ENCODE results near the gene HSD3B7. TPM values are rescaled to one million over a fixed set of nuclear protein-coding genes. Genes with fewer than 3 reads are reported as not detected.

Gene HSD3B7
- total RNA-seq, 4 donors from 2014 or later = 6.9 to 17.0 (median 8.8) TPM

- H3K36me3 ChIP-seq = peaks cover 2 to 50% (median 11%) of the 10 kb centered on the region in 3 donors
- H3K27me3 ChIP-seq = no peaks in the 10 kb centered on the region
- peak overlapping the region in 1 of 4 donors; percentile 68 for H3K4me3 ChIP-seq
- WGBS, 2 donors = 90 to 92% methylated on average over 2 to 12 of the region's 29 CpGs
- H3K4me1 ChIP-seq = peaks cover 7 to 23% (median 8%) of the 10 kb centered on the region in 3 donors
- peak overlapping the region in 2 of 4 donors; percentile 77 to 83 for H3K27ac ChIP-seq
- TF ChIP-seq POLR2A (IDR thresholded peaks at IDR 0.05) (no peak), CTCF (IDR thresholded peaks at IDR 0.05) (peak in 1 of 6 experiments; percentile 4)
- DNase-seq = no peak
- intact Hi-C loops (cut with DNase I) = loop anchor here (5.0 kb wide), 2 partner anchors 156 to 456 kb away; partner anchors contain the start of gene ZNF843
- no peaks in the 10 kb centered on the region for H3K9me3 ChIP-seq
Measured at GRCh38 chr16:30986129-30986991, 1.4 kb downstream of the HSD3B7 start.

- Histone ChIP-seq H3K4me1 (peaks cover 7 to 20% (median 8%) of the 10 kb centered on the region in 3 donors), H3K27ac (no peak overlapping the region), H3K27me3 (no peaks in the 10 kb centered on the region), H3K36me3 (peaks cover 0 to 37% (median 6%) of the 10 kb centered on the region in 3 donors), H3K4me3 (no peak overlapping the region), H3K9me3 (no peaks in the 10 kb centered on the region)
- DNase-seq = no peak
- WGBS, 2 donors = 75 to 87% methylated on average over 2 to 13 of the region's 30 CpGs
- intact Hi-C loops (cut with DNase I) = loop anchor here (5.0 kb wide), 2 partner anchors 155 to 455 kb away; partner anchors contain the start of gene ZNF843
- TF ChIP-seq POLR2A (IDR thresholded peaks at IDR 0.05) = no peak
- no peak for TF ChIP-seq CTCF (IDR thresholded peaks at IDR 0.05)
Measured at GRCh38 chr16:30987581-30988190, 2.7 kb downstream of the HSD3B7 start.

GRCh38 chr16:30989469-30990047 is 4.6 kb downstream of the HSD3B7 start:
- TF ChIP-seq POLR2A (IDR thresholded peaks at IDR 0.05) (no peak), CTCF (IDR thresholded peaks at IDR 0.05) (no peak)
- Histone ChIP-seq H3K4me1 (peaks cover 7 to 17% (median 8%) of the 10 kb centered on the region in 3 donors), H3K4me3 (no peak overlapping the region), H3K27me3 (no peaks in the 10 kb centered on the region), H3K9me3 (no peaks in the 10 kb centered on the region), H3K27ac (no peak overlapping the region), H3K36me3 (peaks cover 0 to 18% (median 0%) of the 10 kb centered on the region in 3 donors)
- 72 to 85% methylated on average over 14 to 18 of the region's 23 CpGs for WGBS, 2 donors
- DNase-seq = no peak
- intact Hi-C loops (cut with DNase I) = loop anchor here (5.0 kb wide), 2 partner anchors 153 to 453 kb away; partner anchors contain the start of gene ZNF843

- H3K27me3 ChIP-seq = no peaks in the 10 kb centered on the region
- peaks cover 7 to 11% (median 7%) of the 10 kb centered on the region in 3 donors for H3K4me1 ChIP-seq
- H3K36me3 ChIP-seq = peaks cover 0 to 16% (median 0%) of the 10 kb centered on the region in 3 donors
- no peak overlapping the region for H3K27ac ChIP-seq
- H3K9me3 ChIP-seq = no peaks in the 10 kb centered on the region
- intact Hi-C loops (cut with DNase I) = no loop called here
- H3K4me3 ChIP-seq = no peak overlapping the region
- TF ChIP-seq POLR2A (IDR thresholded peaks at IDR 0.05) (no peak), CTCF (IDR thresholded peaks at IDR 0.05) (no peak)
- no peak for DNase-seq
- 77% methylated on average over 4 of the region's 12 CpGs; no CpG with 5 or more reads in 1 of the 2 donors for WGBS, 2 donors
Measured at GRCh38 chr16:30990105-30990504, 5.1 kb downstream of the HSD3B7 start.
